T-helper 2 cell (primary cell): ENCODE measurements around the gene MYNN.
"Not testable (repeated sequence)": the region's sequence is repeated elsewhere in the genome, so short reads cannot be mapped to it uniquely, and the experiment has no call there.

ENCODE experiments used
- DNase-seq, 5 experiments: peaks; one replicate each; pipeline versions ENCODE4 v3.0.0 to v3.0.0-alpha.2; 2012 to 2022
- total RNA-seq, 2 donors: gene quantifications; one replicate each; lab custom pipeline; 2026; lab: John Stamatoyannopoulos, UW

Gene MYNN
- total RNA-seq: 54.6 to 58.7 reads per million in 2 donors

GRCh38 chr3:169772897-169773816 is at the start of gene MYNN:
TSS of gene MYNN (plus strand) at chr3:169773396. CDS start at chr3:169774296, 900 bp downstream.
- peak; percentile 77 to 94 (median 89) for DNase-seq

GRCh38 chr3:169731857-169732256 is 41.3 kb upstream of the MYNN start:
- DNase-seq: not testable (repeated sequence)

GRCh38 chr3:169739067-169739466 is 34.1 kb upstream of the MYNN start:
- DNase-seq: no peak

- DNase-seq: no peak
These were observed 28.7 kb upstream of the MYNN start for GRCh38 chr3:169744366-169745054.

- DNase-seq: no peak
These were observed 26.3 kb upstream of the MYNN start for GRCh38 chr3:169746924-169747323.

- DNase-seq: peak in 1 of 5 experiments; percentile 49
These were observed 24.5 kb upstream of the MYNN start for GRCh38 chr3:169748670-169749069.

- DNase-seq: no peak
These were observed 22.5 kb upstream of the MYNN start for GRCh38 chr3:169750665-169751064.

- DNase-seq: no peak
These were observed 21.3 kb upstream of the MYNN start for GRCh38 chr3:169751875-169752274.

GRCh38 chr3:169754711-169755110 is 18.5 kb upstream of the MYNN start:
- DNase-seq: no peak

GRCh38 chr3:169755488-169755887 is 17.7 kb upstream of the MYNN start:
- no peak for DNase-seq

GRCh38 chr3:169758359-169758994 is 14.7 kb upstream of the MYNN start:
- no peak for DNase-seq

- DNase-seq: peak in 1 of 5 experiments; percentile 86
These were observed 13.9 kb upstream of the MYNN start for GRCh38 chr3:169759256-169759655.

- DNase-seq: no peak
These were observed 12.7 kb upstream of the MYNN start for GRCh38 chr3:169760479-169760878.

- DNase-seq: peak; percentile 23 to 73 (median 50)
These were observed 8.8 kb upstream of the MYNN start for GRCh38 chr3:169764312-169764881.

- DNase-seq: peak; percentile 73 to 97 (median 87)
These were observed 8.1 kb upstream of the MYNN start, which contains the start of gene TERC for GRCh38 chr3:169764882-169765612. TSS of gene TERC (minus strand) at chr3:169765060.

- peak; percentile 17 to 75 (median 41) for DNase-seq
These were observed 3.7 kb upstream of the MYNN start, which contains the start of gene ACTRT3 for GRCh38 chr3:169769287-169770181. TSS of gene ACTRT3 (minus strand) at chr3:169769561. CDS start at chr3:169769520, 41 bp downstream.

GRCh38 chr3:169771497-169772304 is 1.5 kb upstream of the MYNN start:
- DNase-seq: peak in 4 of 5 experiments; percentile 19 to 83 (median 64)

- peak in 2 of 5 experiments; percentile 56 to 74 for DNase-seq
These were observed 795 bp upstream of the MYNN start for GRCh38 chr3:169772305-169772896.

- DNase-seq: no peak
These were observed 990 bp downstream of the MYNN start for GRCh38 chr3:169774186-169774585.
